SK-N-SH (cell line): Measurements from ENCODE around the gene XCL1. TPM values are rescaled to one million over a fixed set of nuclear protein-coding genes. Genes with fewer than 3 reads are reported as not detected.

Source experiments
- CTCF ChIA-PET: fragments of 300-600, 350-600 bp; formaldehyde crosslinking; extraction: SDS; loops from one replicate; lab custom pipeline; 2021; lab: Yijun Ruan, JAX
- POLR2A ChIA-PET: fragments of 350-600 bp; sonication (Branson Sonifier 250); formaldehyde crosslinking; extraction: SDS; loops from one replicate; lab custom pipeline; 2020; ENCODE audit warnings: antibody characterized with exemption, inconsistent platforms; lab: Yijun Ruan, JAX
- DNase-seq: peaks from one replicate; pipeline ENCODE4 v3.0.0; 2012
- H2AFZ ChIP-seq: fragments of 200-600 bp; sonication (generic); 2 replicates; pipeline ENCODE4 v1.8.1; 2016; ENCODE audit warnings: antibody characterized with exemption, mild to moderate bottlenecking, low read depth
- H3F3A ChIP-seq: fragments of 200-600 bp; sonication (generic); replicated peaks from 2 replicates; pipeline ENCODE3; 2016; ENCODE audit warnings: antibody characterized with exemption, mild to moderate bottlenecking; ENCODE audit not compliant: insufficient read depth
- H3K27ac ChIP-seq, 2 experiments: fragments of 200-500 bp in 1 of 2; fragments of 200-600 bp in 1 of 2; sonication (Bioruptor generic) in 1 of 2; sonication (generic), shearing (Covaris generic) in 1 of 2; 2 replicates each; pipeline versions ENCODE4 v1.5.1 to v1.6.1; 2014 to 2016; ENCODE audit warnings: low read depth in 2 of 2, inconsistent platforms in 1 of 2, low read length in 1 of 2, mild to moderate bottlenecking in 1 of 2, mixed read lengths in 1 of 2
- H3K27me3 ChIP-seq: fragments of 200-600 bp; sonication (generic), shearing (Covaris generic); 2 replicates; pipeline ENCODE4 v1.6.1; 2016; ENCODE audit warnings: mixed run types; ENCODE audit not compliant: insufficient read depth
- H3K36me3 ChIP-seq, 2 experiments: fragments of 200-500 bp in 1 of 2; fragments of 200-600 bp in 1 of 2; sonication (Bioruptor generic) in 1 of 2; sonication (generic) in 1 of 2; replicated peaks in 1 of 2; 2 replicates each; pipeline versions ENCODE3 to v1.5.1; 2014 to 2016; ENCODE audit warnings: low read length in 1 of 2, mild to moderate bottlenecking in 1 of 2; ENCODE audit not compliant: insufficient read depth in 2 of 2, control insufficient read depth in 1 of 2
- H3K4me1 ChIP-seq, 2 experiments: fragments of 200-500 bp in 1 of 2; fragments of 200-600 bp in 1 of 2; sonication (Bioruptor generic) in 1 of 2; sonication (generic), shearing (Covaris generic) in 1 of 2; 2 replicates each; pipeline versions ENCODE4 v1.5.1 to v1.6.1; 2014 to 2016; ENCODE audit warnings: low read depth in 1 of 2, low read length in 1 of 2, mixed run types in 1 of 2; ENCODE audit not compliant: insufficient read depth in 2 of 2, control insufficient read depth in 1 of 2
- H3K4me2 ChIP-seq: fragments of 200-600 bp; sonication (generic), shearing (Covaris generic); 2 replicates; pipeline ENCODE4 v1.6.1; 2017; ENCODE audit warnings: mixed run types
- H3K4me3 ChIP-seq, 2 experiments: fragments of 200-500 bp in 1 of 2; fragments of 200-600 bp in 1 of 2; sonication (Bioruptor generic) in 1 of 2; sonication (generic), shearing (Covaris generic) in 1 of 2; 2 replicates each; pipeline versions ENCODE4 v1.5.1 to v1.8.1; 2014 to 2016; ENCODE audit warnings: low read depth in 2 of 2, inconsistent platforms in 1 of 2, low read length in 1 of 2, mild to moderate bottlenecking in 1 of 2, mixed read lengths in 1 of 2, moderate library complexity in 1 of 2
- H3K79me2 ChIP-seq: fragments of 200-600 bp; sonication (generic); 2 replicates; pipeline ENCODE4 v1.8.1; 2017; ENCODE audit warnings: mild to moderate bottlenecking; ENCODE audit not compliant: insufficient read depth
- H3K9ac ChIP-seq: fragments of 200-600 bp; sonication (generic); 2 replicates; pipeline ENCODE4 v1.6.1; 2017; ENCODE audit warnings: mixed run types
- H3K9me2 ChIP-seq: fragments of 200-600 bp; sonication (generic); 2 replicates; pipeline ENCODE4 v1.6.1; 2017; ENCODE audit warnings: mixed run types
- H3K9me3 ChIP-seq: fragments of 200-600 bp; sonication (generic); 2 replicates; pipeline ENCODE4 v1.6.1; 2017; ENCODE audit warnings: mixed run types, mild to moderate bottlenecking, moderate library complexity
- H4K20me1 ChIP-seq: fragments of 200-600 bp; sonication (generic); 2 replicates; pipeline ENCODE4 v1.6.1; 2017; ENCODE audit warnings: mild to moderate bottlenecking, mixed run types; ENCODE audit not compliant: insufficient read depth
- ELF1 ChIP-seq: IDR thresholded peaks from 2 replicates; pipeline ENCODE4 v1.4.0; 2012
- FOXM1 ChIP-seq: IDR thresholded peaks from 2 replicates; pipeline ENCODE4 v1.4.0; 2012; ENCODE audit warnings: low read depth, mild to moderate bottlenecking
- GABPA ChIP-seq: IDR thresholded peaks from 2 replicates; pipeline ENCODE4 v1.4.0; 2012; ENCODE audit warnings: low read depth, mild to moderate bottlenecking
- JUND ChIP-seq: IDR thresholded peaks from 2 replicates; pipeline ENCODE4 v1.4.0; 2012
- MEF2A ChIP-seq: IDR thresholded peaks from 2 replicates; pipeline ENCODE4 v1.4.0; 2012; ENCODE audit warnings: low read depth, borderline replicate concordance
- MXI1 ChIP-seq: IDR thresholded peaks from 2 replicates; pipeline ENCODE4 v1.6.1; 2012; ENCODE audit warnings: mild to moderate bottlenecking, low read depth, low read length, improper control_type of control experiment
- NRF1 ChIP-seq: IDR thresholded peaks from 2 replicates; pipeline ENCODE4 v1.6.1; 2012; ENCODE audit warnings: low read depth, mild to moderate bottlenecking, low read length
- PBX3 ChIP-seq: IDR thresholded peaks from 2 replicates; pipeline ENCODE4; 2012
- RCOR1 ChIP-seq: fragments of 150-350 bp; IDR thresholded peaks from 2 replicates; pipeline ENCODE4 v1.6.1; 2017; ENCODE audit warnings: antibody characterized with exemption, low read length
- REST ChIP-seq: IDR thresholded peaks from 2 replicates; pipeline ENCODE4 v1.6.1; 2012; ENCODE audit warnings: mild to moderate bottlenecking, low read depth, low read length, moderate library complexity
- RFX5 ChIP-seq: IDR thresholded peaks from 2 replicates; pipeline ENCODE4 v1.6.1; 2012; ENCODE audit warnings: mild to moderate bottlenecking, improper control_type of control experiment, low read length
- SIN3A ChIP-seq: IDR thresholded peaks from 2 replicates; pipeline ENCODE4 v1.6.1; 2012; ENCODE audit warnings: low read depth, mild to moderate bottlenecking, low read length, moderate library complexity, borderline replicate concordance
- SMC3 ChIP-seq: IDR thresholded peaks from 2 replicates; pipeline ENCODE4 v1.6.1; 2012; ENCODE audit warnings: low read depth, low read length, improper control_type of control experiment
- TAF1 ChIP-seq: IDR thresholded peaks from 2 replicates; pipeline ENCODE4 v1.6.1; 2012; ENCODE audit warnings: low read depth, mild to moderate bottlenecking, low read length, moderate library complexity, borderline replicate concordance
- TCF12 ChIP-seq: IDR thresholded peaks from 2 replicates; pipeline ENCODE4 v1.4.0; 2012
- TEAD4 ChIP-seq: IDR thresholded peaks from 2 replicates; pipeline ENCODE4 v1.4.0; 2012; ENCODE audit warnings: mild to moderate bottlenecking, borderline replicate concordance; ENCODE audit not compliant: insufficient read depth
- USF2 ChIP-seq: fragments of 150-350 bp; IDR thresholded peaks from 2 replicates; pipeline ENCODE4 v1.6.1; 2017; ENCODE audit warnings: antibody characterized with exemption, low read length, low read depth, borderline replicate concordance
- YY1 ChIP-seq: IDR thresholded peaks from 2 replicates; pipeline ENCODE4 v1.4.0; 2012; ENCODE audit warnings: low read depth, mild to moderate bottlenecking
- WGBS: methylation state at CpG from one replicate; pipeline ENCODE4 v1.1.6; 2017; ENCODE audit warnings: low lambda C conversion rate; 5-methylcytosine and 5-hydroxymethylcytosine counted together
- polyA plus RNA-seq, 3 experiments: library from polyadenylated mRNA; depleted of rRNA; stranded (reverse); fragments of >200 nt; gene quantifications; 2 replicates each; pipeline ENCODE4 v1.2.3, GENCODE V29; 2012

Gene XCL1
- polyA plus RNA-seq, 1 of the 3 experiments (the other 2 are of a cell fraction), result not detected

- H3K79me2 ChIP-seq, result no peaks in the 10 kb centered on the region
- no peaks in the 10 kb centered on the region for H3K9me3 ChIP-seq
- TF ChIP-seq FOXM1 (no peak), JUND (no peak), REST (no peak), USF2 (no peak), TAF1 (no peak), NRF1 (no peak), RFX5 (no peak), GABPA (no peak), RCOR1 (no peak), SIN3A (no peak), TCF12 (no peak), ELF1 (no peak), TEAD4 (no peak), PBX3 (no peak), MEF2A (no peak), SMC3 (no peak), YY1 (no peak), MXI1 (no peak)
- ChIA-PET CTCF (interaction anchor here (1.6 kb wide), 1 partner anchor 11 kb away, joined by 6 read pairs; no protein-coding TSS in a partner anchor), POLR2A (no interaction called here)
- H3K27ac ChIP-seq, result no peak overlapping the region
- WGBS, result 87% methylated on average over 4 of the region's 4 CpGs
- peaks cover 4 to 15% of the 10 kb centered on the region in 2 experiments for H3K4me1 ChIP-seq
- DNase-seq, result no peak
- no peak overlapping the region for H2AFZ ChIP-seq
- no peaks in the 10 kb centered on the region for H3K9me2 ChIP-seq
- H3K4me2 ChIP-seq, result no peak overlapping the region
- H3K27me3 ChIP-seq, result no peaks in the 10 kb centered on the region
- H3K36me3 ChIP-seq, result no peaks in the 10 kb centered on the region
- no peak overlapping the region for H3K4me3 ChIP-seq
- H3K9ac ChIP-seq, result no peak overlapping the region
- no peaks in the 10 kb centered on the region for H4K20me1 ChIP-seq
- peaks cover 16% of the 10 kb centered on the region for H3F3A ChIP-seq
Observed at GRCh38 chr1:168626326-168626725, 49.9 kb downstream of the XCL1 start.
